Fibroblast of mammary gland (primary cell): ENCODE results near the gene NDUFA7.
"Not testable (repeated sequence)": the region's sequence is repeated elsewhere in the genome, so short reads cannot be mapped to it uniquely, and the experiment has no call there.

ENCODE experiments used
- DNase-seq: peaks from one replicate; pipeline ENCODE4 v3.0.0-alpha.2; 2010; ENCODE audit warnings: low read depth
- H3K4me3 ChIP-seq: 2 replicates; pipeline ENCODE4 v1.5.1; 2011; ENCODE audit warnings: low read depth, mild to moderate bottlenecking, low read length, moderate library complexity; ENCODE audit not compliant: control insufficient read depth
- TF ChIP-seq, protein P1 (sequence below): conservative IDR thresholded peaks from 2 replicates; pipeline ENCODE4 v1.5.1; 2011; ENCODE audit warnings: low read depth, low read length, inconsistent platforms; ENCODE audit not compliant: control insufficient read depth, insufficient read depth

The NDUFA7 gene

DNA sequence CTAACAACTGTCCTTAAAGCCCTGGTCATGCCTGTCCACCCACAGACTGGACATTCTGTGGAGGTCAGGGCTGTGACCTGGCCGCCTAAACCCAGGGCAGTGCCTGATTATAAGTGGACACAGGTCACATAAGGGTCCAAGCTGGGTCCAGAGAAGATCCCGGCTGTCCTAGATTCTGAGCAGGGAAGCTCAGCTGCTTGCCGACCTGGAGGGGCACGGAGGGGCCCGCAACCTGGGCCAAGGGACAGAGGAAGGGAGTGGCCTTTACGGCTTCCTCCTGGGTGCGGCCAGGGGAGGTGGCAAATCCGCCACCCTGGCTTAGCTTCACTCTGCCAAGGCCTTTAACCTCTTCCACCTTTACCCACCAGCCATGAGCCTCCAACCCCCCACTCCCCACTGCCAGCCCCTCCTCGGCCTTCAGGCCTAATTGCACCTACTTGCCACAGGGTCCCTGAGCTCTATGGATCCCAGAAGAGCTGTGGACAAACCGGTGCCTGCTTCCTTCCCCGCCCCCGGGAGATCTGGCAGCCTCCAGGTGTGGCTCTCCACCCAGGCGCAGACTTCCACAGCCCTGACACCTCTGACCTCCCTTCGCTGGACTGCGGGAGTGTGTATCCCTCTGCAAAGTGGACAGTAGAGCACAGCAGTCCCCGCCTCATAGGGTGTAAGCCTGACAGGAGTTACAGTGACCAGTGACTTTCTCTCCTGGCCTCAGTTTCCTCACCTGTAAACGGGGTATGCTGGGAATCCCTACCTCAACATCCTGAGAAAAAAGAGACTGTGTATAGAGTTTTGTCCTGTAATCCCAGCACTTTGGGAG, 14.7 kb downstream of the NDUFA7 start:
- no peak overlapping the region for H3K4me3 ChIP-seq
- no peak for DNase-seq
- TF ChIP-seq, protein P1, sequence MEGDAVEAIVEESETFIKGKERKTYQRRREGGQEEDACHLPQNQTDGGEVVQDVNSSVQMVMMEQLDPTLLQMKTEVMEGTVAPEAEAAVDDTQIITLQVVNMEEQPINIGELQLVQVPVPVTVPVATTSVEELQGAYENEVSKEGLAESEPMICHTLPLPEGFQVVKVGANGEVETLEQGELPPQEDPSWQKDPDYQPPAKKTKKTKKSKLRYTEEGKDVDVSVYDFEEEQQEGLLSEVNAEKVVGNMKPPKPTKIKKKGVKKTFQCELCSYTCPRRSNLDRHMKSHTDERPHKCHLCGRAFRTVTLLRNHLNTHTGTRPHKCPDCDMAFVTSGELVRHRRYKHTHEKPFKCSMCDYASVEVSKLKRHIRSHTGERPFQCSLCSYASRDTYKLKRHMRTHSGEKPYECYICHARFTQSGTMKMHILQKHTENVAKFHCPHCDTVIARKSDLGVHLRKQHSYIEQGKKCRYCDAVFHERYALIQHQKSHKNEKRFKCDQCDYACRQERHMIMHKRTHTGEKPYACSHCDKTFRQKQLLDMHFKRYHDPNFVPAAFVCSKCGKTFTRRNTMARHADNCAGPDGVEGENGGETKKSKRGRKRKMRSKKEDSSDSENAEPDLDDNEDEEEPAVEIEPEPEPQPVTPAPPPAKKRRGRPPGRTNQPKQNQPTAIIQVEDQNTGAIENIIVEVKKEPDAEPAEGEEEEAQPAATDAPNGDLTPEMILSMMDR, result no peak

DNA sequence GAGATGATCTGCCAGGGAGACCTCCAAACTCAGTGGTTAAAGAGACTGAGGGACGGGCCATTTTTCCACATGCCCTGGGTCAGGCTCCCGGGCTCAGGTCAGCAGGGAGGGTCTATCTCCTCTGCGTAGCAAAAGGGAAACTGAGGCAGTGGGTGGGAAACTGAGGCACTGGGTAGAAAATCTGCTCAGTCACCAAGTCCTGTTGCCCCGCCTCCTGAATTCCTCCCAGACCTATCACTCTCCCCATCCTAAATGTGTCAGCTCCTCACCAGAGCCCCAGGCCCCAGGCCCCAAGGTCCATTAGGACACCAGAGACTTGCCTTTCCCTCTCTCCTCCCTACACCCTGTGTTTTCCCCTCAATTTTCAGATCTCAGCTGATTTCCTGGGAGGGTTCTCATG, 15.4 kb downstream of the NDUFA7 start:
- H3K4me3 ChIP-seq, result no peak overlapping the region
- no peak for DNase-seq
- TF ChIP-seq, protein P1, result no peak

DNA sequence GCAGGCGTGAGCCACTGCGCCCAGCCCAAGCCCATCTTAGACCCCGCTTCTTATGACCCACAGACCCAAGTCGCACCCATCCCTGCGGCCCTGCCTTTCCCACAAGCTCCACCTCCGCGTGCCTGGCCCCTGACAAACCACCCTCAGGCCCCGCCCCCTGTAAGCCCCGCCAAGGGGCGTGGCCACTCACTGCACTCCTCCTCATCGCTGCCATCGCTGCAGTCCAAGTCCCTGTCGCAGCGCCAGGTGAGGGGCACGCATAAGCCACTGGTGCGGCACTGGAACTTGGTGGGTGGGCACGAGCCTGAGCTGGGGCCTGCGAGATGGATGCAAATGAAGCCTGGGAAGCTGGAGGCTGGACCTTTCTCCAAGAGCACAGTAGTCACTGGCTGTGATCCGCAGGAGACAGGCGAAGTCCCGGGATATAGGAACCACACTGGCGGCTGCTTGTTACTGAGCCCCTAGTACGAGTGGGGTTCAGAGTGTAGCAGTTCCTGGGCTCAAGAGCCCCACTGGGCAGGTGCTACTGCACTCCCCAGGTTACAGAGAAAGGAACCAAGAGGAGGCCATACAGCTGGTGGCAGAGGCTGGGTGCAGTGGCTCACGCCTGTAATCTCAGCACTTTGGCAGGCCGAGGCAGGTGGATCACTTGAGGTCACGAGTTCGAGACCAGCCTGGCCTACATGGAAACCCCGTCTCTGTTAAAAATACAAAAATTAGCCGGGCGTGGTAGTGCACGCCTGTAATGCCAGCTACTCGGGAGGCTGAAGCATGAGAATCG, 16.1 kb downstream of the NDUFA7 start:
- TF ChIP-seq, protein P1, result no peak
- H3K4me3 ChIP-seq, result no peak overlapping the region
- DNase-seq, result no peak

DNA sequence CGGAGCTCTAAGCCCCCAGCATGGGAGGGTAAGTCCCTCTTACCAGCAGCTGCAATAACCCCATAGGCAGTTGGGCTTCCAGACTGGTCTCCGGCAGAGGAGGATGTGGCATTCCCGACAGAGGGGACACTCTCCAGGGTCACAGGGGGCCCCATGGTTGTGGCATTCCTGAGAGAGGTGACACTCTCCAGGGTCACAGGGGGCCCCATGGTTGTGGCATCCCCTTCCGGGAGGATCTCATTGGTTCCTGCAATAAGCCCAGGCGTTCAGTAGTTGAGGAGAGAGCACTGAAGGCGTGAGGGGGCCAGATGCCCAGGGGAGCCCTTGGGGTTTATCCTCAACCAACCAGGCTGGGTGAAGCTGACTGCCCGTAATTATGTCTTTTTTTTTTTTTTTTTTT, 18.4 kb downstream of the NDUFA7 start:
- no peak for DNase-seq
- H3K4me3 ChIP-seq, result no peak overlapping the region
- TF ChIP-seq, protein P1, result no peak

DNA sequence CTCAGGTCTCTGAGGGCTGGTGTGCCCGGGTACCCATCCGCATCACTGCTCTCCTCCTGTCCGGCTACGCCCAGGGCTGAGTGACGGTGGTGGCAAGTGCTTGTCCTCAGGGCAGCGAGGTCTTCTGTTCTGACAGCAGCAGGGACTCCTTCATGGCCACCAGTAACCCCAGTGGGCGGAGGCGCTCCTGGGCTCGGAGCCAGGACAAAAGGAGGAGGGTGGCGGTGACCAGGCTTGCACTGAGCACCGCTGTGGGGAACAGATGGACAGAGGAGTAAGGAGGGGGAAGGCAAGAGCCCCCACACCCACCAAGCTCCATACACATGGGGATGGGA, 18.9 kb downstream of the NDUFA7 start:
- no peak for DNase-seq
- no peak overlapping the region for H3K4me3 ChIP-seq
- TF ChIP-seq, protein P1, result no peak

DNA sequence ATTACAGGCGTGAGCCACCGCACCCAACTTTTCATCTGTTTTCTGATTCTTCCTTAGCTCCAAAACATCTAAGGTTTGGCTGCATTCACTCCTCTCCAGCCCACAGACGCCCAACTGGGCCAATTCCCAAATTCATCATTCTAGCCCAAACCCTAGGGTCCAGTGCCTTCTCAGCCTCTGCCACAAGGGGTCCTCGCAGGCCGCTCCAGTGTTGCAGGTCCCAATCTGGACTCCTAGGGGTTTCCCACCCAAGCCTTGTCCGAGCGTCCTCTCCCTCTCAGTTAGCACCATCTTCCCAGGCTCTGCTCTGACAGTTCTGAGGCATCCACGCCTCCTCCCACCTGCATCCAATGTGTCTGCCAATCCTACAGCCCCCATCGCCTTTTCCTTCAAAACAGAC, 29.8 kb downstream of the NDUFA7 start:
- not testable (repeated sequence) for DNase-seq, H3K4me3 ChIP-seq

DNA sequence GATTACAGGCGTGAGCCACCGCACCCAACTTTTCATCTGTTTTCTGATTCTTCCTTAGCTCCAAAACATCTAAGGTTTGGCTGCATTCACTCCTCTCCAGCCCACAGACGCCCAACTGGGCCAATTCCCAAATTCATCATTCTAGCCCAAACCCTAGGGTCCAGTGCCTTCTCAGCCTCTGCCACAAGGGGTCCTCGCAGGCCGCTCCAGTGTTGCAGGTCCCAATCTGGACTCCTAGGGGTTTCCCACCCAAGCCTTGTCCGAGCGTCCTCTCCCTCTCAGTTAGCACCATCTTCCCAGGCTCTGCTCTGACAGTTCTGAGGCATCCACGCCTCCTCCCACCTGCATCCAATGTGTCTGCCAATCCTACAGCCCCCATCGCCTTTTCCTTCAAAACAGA, 44.7 kb downstream of the NDUFA7 start:
- not testable (repeated sequence) for DNase-seq, H3K4me3 ChIP-seq
